ENCODE results near the gene EIF2B4. TPM values are rescaled to one million over a fixed set of nuclear protein-coding genes. Genes with fewer than 3 reads are reported as not detected.

EIF2B4 gene
- total RNA-seq, 1 donor from 2014 or later, result 46.7 TPM

DNA sequence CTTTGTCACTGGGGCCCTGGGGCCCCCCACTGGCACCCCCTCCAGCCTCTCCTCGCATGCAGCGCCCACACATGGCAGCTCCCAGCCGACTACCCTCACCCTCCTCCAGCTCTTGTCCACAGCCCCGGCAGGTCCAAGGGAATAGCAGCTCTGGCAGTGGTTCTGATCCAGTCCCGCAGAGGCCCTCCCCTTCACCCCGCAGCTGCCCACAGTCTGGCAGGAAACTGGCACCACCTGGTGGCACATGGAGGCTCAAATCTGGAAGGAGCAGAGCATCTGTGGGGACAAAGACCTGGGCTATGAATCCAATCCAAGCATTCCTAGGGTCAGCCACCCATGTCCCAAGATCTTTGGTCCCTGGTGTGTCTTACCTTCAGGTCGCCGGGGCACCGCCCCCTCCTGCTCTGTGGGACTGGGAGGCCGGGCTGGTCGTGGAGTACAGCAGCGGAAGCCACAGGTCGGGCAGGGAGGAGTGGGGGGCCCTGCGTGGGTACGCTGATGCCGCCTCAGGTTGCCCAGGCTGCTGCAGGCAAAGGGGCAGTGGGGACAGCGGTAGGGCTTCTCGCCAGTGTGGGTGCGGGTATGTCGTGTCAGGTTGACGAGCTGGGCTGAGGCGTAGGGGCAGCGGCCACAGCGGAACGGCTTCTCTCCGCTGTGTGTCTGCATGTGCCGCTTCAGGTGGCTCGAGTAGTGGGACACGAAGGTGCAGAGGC is 8.1 kb upstream of the EIF2B4 start:
- DNase-seq (ENCODE audit: low read depth), result no peak
- Histone ChIP-seq H3K36me3 (ENCODE audit: control insufficient read depth, insufficient read depth, low read length) (peaks cover 4% of the 10 kb centered on the region), H3K4me3 (ENCODE audit: low read depth, low read length) (no peak overlapping the region), H3K27me3 (ENCODE audit: control insufficient read depth, insufficient read depth, low read length) (no peaks in the 10 kb centered on the region)
- TF ChIP-seq, protein P1, sequence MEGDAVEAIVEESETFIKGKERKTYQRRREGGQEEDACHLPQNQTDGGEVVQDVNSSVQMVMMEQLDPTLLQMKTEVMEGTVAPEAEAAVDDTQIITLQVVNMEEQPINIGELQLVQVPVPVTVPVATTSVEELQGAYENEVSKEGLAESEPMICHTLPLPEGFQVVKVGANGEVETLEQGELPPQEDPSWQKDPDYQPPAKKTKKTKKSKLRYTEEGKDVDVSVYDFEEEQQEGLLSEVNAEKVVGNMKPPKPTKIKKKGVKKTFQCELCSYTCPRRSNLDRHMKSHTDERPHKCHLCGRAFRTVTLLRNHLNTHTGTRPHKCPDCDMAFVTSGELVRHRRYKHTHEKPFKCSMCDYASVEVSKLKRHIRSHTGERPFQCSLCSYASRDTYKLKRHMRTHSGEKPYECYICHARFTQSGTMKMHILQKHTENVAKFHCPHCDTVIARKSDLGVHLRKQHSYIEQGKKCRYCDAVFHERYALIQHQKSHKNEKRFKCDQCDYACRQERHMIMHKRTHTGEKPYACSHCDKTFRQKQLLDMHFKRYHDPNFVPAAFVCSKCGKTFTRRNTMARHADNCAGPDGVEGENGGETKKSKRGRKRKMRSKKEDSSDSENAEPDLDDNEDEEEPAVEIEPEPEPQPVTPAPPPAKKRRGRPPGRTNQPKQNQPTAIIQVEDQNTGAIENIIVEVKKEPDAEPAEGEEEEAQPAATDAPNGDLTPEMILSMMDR (IDR thresholded peaks at IDR 0.05; ENCODE audit: insufficient read depth, low read length, poor library complexity, severe bottlenecking), result peak; percentile 45

GRCh38 chr2:27377618-27378095 is 7.5 kb upstream of the EIF2B4 start:
- no peak for DNase-seq (ENCODE audit: low read depth)
- no peaks in the 10 kb centered on the region for H3K27me3 ChIP-seq (ENCODE audit: control insufficient read depth, insufficient read depth, low read length)
- H3K4me3 ChIP-seq (ENCODE audit: low read depth, low read length), result no peak overlapping the region
- TF ChIP-seq, protein P1 (IDR thresholded peaks at IDR 0.05; ENCODE audit: insufficient read depth, low read length, poor library complexity, severe bottlenecking), result no peak
- peaks cover 4% of the 10 kb centered on the region for H3K36me3 ChIP-seq (ENCODE audit: control insufficient read depth, insufficient read depth, low read length)

- TF ChIP-seq, protein P1 (IDR thresholded peaks at IDR 0.05; ENCODE audit: insufficient read depth, low read length, poor library complexity, severe bottlenecking), result no peak
- Histone ChIP-seq H3K4me3 (ENCODE audit: low read depth, low read length) (no peak overlapping the region), H3K27me3 (ENCODE audit: control insufficient read depth, insufficient read depth, low read length) (no peaks in the 10 kb centered on the region), H3K36me3 (ENCODE audit: control insufficient read depth, insufficient read depth, low read length) (peaks cover 4% of the 10 kb centered on the region)
- DNase-seq (ENCODE audit: low read depth), result no peak
Measured at GRCh38 chr2:27376866-27377617, 6.9 kb upstream of the EIF2B4 start.

DNA sequence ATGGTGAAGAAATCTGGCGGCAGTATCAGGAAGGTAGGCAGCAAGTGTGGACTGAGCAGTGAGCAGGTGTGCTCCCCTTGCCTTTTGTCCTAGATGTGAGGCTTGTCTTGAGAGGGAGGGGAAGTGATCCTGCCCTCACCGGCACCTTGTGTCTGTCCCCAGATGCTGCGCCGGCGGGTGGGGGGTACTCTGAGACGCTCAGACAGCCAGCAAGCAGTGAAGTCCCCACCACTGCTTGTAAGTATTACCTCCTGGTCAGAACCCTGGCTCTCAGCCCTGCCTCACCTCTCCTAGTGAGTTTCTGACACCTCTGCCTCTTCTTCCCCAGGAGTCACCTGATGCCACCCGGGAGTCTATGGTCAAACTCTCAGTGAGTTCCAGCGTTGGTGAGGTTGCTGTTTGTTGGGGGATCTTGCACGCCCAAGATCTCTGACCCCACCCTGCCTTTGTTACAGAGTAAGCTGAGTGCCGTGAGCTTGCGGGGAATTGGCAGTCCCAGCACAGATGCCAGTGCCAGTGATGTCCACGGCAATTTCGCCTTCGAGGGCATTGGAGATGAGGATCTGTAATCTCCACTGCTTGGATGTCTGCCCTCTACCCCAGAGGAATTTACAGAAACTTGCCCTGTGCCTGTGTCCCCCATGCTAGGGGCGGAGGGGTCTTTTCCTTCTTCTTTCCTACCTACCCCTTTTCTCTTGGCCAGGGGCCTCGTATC is 6.2 kb upstream of the EIF2B4 start:
- H3K36me3 ChIP-seq (ENCODE audit: control insufficient read depth, insufficient read depth, low read length), result peaks cover 4% of the 10 kb centered on the region

GRCh38 chr2:27375513-27376099 is 5.5 kb upstream of the EIF2B4 start:
- Histone ChIP-seq H3K27me3 (ENCODE audit: control insufficient read depth, insufficient read depth, low read length) (no peaks in the 10 kb centered on the region), H3K36me3 (ENCODE audit: control insufficient read depth, insufficient read depth, low read length) (peaks cover 4% of the 10 kb centered on the region), H3K4me3 (ENCODE audit: low read depth, low read length) (no peak overlapping the region)
- no peak for DNase-seq (ENCODE audit: low read depth)
- TF ChIP-seq, protein P1 (IDR thresholded peaks at IDR 0.05; ENCODE audit: insufficient read depth, low read length, poor library complexity, severe bottlenecking), result no peak

More for the DNA sequence above, 6.2 kb upstream of the EIF2B4 start:
- TF ChIP-seq, protein P1 (IDR thresholded peaks at IDR 0.05; ENCODE audit: insufficient read depth, low read length, poor library complexity, severe bottlenecking), result no peak
- no peaks in the 10 kb centered on the region for H3K27me3 ChIP-seq (ENCODE audit: control insufficient read depth, insufficient read depth, low read length)
- no peak for DNase-seq (ENCODE audit: low read depth)
- H3K4me3 ChIP-seq (ENCODE audit: low read depth, low read length), result no peak overlapping the region
